ENCODE data around the gene EEIG1.

Gene EEIG1

DNA sequence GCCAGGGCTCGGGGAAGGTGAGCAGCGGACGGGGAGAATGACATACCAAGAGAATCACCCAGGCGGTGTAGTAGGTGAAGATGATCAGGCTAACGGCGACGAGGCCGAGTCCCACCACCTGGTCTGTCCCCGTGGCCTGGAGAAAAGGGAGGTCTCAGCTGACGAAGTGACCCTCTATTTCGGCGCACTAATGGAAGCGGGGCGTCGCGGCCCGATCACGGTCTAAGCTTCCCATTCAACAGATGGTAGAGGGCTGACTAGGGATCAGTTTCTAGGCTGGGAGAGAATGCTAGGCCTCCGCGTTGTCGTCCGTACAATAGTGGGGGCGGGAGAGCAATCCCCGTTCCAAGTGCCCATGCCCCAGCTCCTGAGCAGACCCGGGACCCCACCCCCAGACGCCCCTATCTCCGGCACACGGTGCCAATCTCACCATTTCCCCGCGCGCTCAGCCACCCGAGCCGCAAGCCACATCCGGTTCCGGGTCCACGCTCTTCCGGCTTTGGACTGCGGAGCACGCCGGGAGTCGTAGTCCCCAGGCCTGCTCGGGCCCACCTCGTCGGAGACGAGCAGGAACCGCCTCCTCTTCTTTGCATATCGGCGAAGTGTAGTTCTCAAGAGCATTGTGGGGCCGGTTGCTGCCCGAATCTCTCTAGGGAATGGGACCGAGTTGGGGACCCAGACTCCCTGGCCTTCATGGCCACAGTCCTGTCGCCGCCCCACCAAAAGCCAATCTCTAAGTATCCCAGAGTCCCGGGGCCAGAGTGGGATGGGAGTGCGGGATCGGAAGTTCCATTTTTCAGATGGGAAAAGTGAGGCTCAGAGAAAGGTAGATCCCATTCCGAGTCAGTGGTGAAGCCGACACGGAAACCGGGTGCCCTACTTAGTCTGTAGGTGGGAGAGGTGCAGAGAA is 43.1 kb downstream of the EEIG1 start, which contains the start of gene DPM2:
Gene DPM2 (minus strand): TSS at position 467 of the 910 bp plus-strand sequence. CDS start 34 bp downstream, at position 433.
- DNase-seq, result peak in 1 of 2 experiments; percentile 23

DNA sequence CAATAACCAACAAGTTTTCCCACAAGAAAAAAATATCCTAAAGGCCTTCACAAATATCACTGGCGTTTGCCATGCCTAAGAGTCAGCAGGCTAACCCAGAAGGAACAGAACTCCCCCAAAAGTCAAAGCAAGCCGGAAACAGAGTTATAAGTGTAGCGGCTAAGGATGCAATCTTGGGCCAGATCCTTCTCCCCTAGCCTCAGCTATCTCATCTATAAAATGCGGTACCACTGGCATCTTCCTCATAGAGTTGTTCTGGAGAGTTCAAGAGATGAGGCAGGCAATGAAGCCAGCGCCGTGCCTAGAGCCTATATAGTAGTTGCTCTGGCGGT is 43.8 kb downstream of the EEIG1 start:
- DNase-seq, result no peak

DNA sequence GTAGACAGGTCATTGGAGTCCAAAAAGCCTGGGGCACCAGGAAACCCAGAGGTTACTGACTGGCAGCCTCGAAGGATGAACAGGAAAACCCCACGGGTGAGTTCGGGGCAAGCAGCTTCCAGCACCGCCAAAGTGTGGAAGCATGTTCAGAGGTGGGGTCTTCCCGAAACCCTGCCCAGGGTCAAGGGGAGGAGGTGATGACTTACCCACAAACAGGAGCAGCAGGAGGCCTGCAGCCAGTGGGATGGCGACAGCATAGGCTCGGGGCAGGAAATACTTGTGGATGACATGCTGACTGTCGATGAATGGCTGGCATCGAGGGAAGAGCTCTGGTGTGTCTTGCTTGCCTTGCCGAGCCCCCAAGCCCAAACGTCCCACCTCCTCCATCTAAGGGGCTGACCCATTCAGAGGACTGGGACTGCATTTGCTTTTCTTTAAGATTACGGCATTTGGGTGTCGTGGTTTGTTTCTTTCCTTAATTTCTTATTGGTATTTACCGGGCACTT is 44.4 kb downstream of the EEIG1 start:
- DNase-seq, result no peak

DNA sequence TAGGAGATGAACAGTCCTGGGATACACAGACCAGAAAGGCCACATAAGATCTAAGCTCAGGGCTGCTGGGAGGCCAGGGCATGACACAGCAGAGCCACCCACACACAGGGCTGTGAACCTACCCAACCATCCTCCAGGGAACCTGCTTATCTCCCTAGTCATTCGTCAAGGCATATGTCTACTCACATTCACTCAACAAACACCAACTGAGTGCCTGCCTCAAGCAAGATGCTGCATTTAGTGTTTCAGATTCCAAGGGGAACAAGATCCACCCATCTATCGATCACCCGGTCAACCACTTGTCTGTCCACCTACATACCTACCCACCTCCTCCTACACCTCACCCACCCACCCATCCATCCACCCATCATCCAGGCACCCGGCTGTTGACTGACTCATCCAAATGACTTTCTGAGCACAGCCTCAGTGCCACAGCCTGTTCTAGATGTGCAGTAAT is 45.0 kb downstream of the EEIG1 start:
- no peak for DNase-seq

DNA sequence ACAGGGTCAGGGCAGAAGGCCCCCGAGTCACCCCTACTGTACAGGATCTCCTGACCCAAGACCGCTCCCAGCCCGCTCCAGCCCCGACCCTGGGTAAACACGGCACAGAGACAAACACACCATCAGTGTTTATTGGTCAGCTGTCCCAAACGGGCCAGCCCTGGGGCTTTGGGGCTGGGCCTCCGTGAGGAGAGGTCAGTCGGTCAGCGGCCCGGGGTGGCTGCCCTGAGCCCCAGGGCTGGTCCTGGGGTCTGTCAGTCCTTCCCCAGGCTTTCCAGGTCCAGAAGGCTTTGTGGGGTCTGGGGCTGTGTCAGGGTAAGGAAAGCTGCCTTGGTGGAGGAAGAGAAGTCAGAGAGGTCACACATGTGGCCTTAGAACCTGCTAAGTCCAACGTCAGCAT is 45.8 kb downstream of the EEIG1 start:
- no peak for DNase-seq

DNA sequence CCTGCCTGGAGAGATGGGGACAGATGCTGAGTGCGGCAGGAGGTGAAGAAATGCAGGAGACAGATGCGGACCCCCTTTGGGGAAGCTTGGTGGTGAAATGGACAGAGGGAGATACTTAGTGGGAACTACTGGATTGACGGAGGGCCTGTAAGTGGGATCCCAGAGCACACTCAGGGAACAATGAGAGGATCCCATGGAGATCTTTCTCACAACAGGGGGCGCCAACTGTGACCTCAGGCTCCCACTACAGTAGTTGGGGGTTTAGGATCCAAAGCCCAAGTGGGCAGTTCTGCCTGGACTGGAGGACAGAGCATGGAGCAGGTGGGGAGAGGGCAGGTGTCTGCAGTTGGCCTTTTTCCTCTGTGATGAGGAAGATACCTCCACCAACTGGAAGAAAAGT is 46.5 kb downstream of the EEIG1 start:
- DNase-seq, result no peak

DNA sequence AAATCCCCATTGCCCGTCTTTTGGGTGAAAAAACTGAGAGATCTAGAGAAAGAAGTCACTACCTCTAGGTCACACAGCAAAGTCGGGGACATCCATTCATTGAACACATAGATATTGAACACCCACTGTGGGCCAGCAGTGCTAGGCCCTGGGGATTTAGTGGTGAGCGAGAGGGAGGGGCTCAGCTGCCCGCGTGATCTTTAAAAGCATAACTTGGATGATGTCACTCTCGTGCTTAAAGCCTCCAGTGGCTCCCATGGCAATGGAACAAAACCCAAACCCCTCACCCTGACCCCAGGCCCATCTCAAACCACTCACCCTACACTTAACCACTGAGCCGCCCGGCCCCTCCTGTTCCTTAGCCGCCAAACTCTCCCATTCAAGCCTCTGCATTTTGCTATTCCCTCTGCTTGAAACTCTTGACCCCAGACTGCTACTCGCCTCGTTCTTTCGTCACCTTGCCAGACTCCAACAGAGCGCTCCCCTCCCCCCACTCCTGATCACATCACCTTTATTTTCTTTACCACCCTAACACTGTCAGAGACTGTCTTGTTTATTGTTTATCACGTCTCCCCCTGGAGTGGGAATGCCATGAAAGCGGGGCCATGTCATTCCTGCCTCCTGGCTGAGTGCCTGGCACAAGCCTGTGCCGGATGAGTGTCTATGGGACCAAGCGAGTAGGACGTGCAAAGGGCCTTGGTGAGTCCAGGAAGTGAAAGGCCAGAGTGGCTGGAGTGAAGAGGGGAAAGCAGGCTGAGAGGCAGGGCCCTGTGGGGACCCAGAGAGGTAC is 49.5 kb downstream of the EEIG1 start:
- no peak for DNase-seq
